AG09309 (cell line): ENCODE measurements around the gene ARHGAP26.

Experiments used
- DNase-seq: peaks from one replicate; pipeline ENCODE4 v3.0.0-alpha.2; 2010; ENCODE audit warnings: low read depth
- H3K4me3 ChIP-seq: 2 replicates; pipeline ENCODE4 v1.5.1; 2011; ENCODE audit warnings: mild to moderate bottlenecking, low read depth, low read length, moderate library complexity; ENCODE audit not compliant: control insufficient read depth
- CTCF ChIP-seq: IDR thresholded peaks from 2 replicates; pipeline ENCODE4 v1.5.1; 2011; ENCODE audit warnings: mild to moderate bottlenecking, low read depth, low read length, inconsistent platforms; ENCODE audit not compliant: insufficient read depth, control insufficient read depth; ENCODE audit errors: missing control alignments

ARHGAP26 gene

GRCh38 chr5:143194713-143195112, 424.5 kb downstream of the ARHGAP26 start:
- no peak for TF ChIP-seq CTCF
- DNase-seq = no peak
- no peak overlapping the region for H3K4me3 ChIP-seq

GRCh38 chr5:143195491-143195890, 425.3 kb downstream of the ARHGAP26 start:
- no peak overlapping the region for H3K4me3 ChIP-seq
- no peak for TF ChIP-seq CTCF
- no peak for DNase-seq

GRCh38 chr5:143196601-143197259, 426.6 kb downstream of the ARHGAP26 start:
- DNase-seq = no peak
- TF ChIP-seq CTCF = no peak
- no peak overlapping the region for H3K4me3 ChIP-seq

GRCh38 chr5:143197260-143197656, 427.1 kb downstream of the ARHGAP26 start:
- no peak for DNase-seq
- no peak overlapping the region for H3K4me3 ChIP-seq
- TF ChIP-seq CTCF = no peak

GRCh38 chr5:143198332-143198731, 428.2 kb downstream of the ARHGAP26 start:
- no peak overlapping the region for H3K4me3 ChIP-seq
- no peak for TF ChIP-seq CTCF
- DNase-seq = no peak

GRCh38 chr5:143199161-143199560, 429.0 kb downstream of the ARHGAP26 start:
- no peak for DNase-seq
- TF ChIP-seq CTCF = no peak
- H3K4me3 ChIP-seq = no peak overlapping the region
